ENCODE measurements around the gene LEF1. TPM values are rescaled to one million over a fixed set of nuclear protein-coding genes. Genes with fewer than 3 reads are reported as not detected.

Gene LEF1
- total RNA-seq, 8 experiments from 2014 or later, result 0.43 to 43.6 (median 1.5) TPM

GRCh38 chr4:108048997-108049396, 119.7 kb downstream of the LEF1 start:
- 68 to 100% (median 84%) methylated on average over 1 to 7 of the region's 7 CpGs; no CpG with 5 or more reads in 1 of the 10 experiments for WGBS, 10 experiments
- Histone ChIP-seq H3K4me1 (replicated peaks in 1 of 2) (no peaks in the 10 kb centered on the region), H3K4me3 (no peak overlapping the region), H3K27ac (no peak overlapping the region)
- in situ Hi-C loops (cut with MboI; ENCODE audit: low pct_unique_long_range_greater_than_20kb in 2 of 9, low sequenced_read_pairs in 9 of 9, unreplicated experiment in 9 of 9), result no loop called here
- ATAC-seq (replicated peaks in 6 of 8), result no peak

GRCh38 chr4:108048157-108048556, 120.6 kb downstream of the LEF1 start:
- Histone ChIP-seq H3K4me3 (no peak overlapping the region), H3K27ac (no peak overlapping the region), H3K4me1 (replicated peaks in 1 of 2) (no peaks in the 10 kb centered on the region)
- 17 to 88% (median 77%) methylated on average over 1 to 6 of the region's 6 CpGs for WGBS, 10 experiments
- in situ Hi-C loops (cut with MboI; ENCODE audit: low pct_unique_long_range_greater_than_20kb in 2 of 9, low sequenced_read_pairs in 9 of 9, unreplicated experiment in 9 of 9), result no loop called here
- no peak for ATAC-seq (replicated peaks in 6 of 8)

- Histone ChIP-seq H3K4me3 (no peak overlapping the region), H3K4me1 (replicated peaks in 1 of 2) (no peaks in the 10 kb centered on the region), H3K27ac (no peak overlapping the region)
- no peak for ATAC-seq (replicated peaks in 6 of 8)
- 63 to 100% (median 83%) methylated on average over 1 to 2 of the region's 2 CpGs; no CpG with 5 or more reads in 7 of the 10 experiments for WGBS, 10 experiments
- in situ Hi-C loops (cut with MboI; ENCODE audit: low pct_unique_long_range_greater_than_20kb in 2 of 9, low sequenced_read_pairs in 9 of 9, unreplicated experiment in 9 of 9), result no loop called here
Observed at GRCh38 chr4:108047199-108047598, 121.5 kb downstream of the LEF1 start.

GRCh38 chr4:108045687-108046024, 123.1 kb downstream of the LEF1 start:
- ATAC-seq (replicated peaks in 6 of 8), result no peak
- in situ Hi-C loops (cut with MboI; ENCODE audit: low pct_unique_long_range_greater_than_20kb in 2 of 9, low sequenced_read_pairs in 9 of 9, unreplicated experiment in 9 of 9), result no loop called here
- no peaks in the 10 kb centered on the region for H3K4me1 ChIP-seq (replicated peaks in 1 of 2)
- WGBS, 10 experiments, result 0 to 100% (median 90%) methylated on average over 1 to 2 of the region's 3 CpGs; no CpG with 5 or more reads in 3 of the 10 experiments
- H3K4me3 ChIP-seq, result no peak overlapping the region
- no peak overlapping the region for H3K27ac ChIP-seq

- in situ Hi-C loops (cut with MboI; ENCODE audit: low pct_unique_long_range_greater_than_20kb in 2 of 9, low sequenced_read_pairs in 9 of 9, unreplicated experiment in 9 of 9), result no loop called here
- Histone ChIP-seq H3K4me1 (replicated peaks in 1 of 2) (no peaks in the 10 kb centered on the region), H3K4me3 (no peak overlapping the region), H3K27ac (no peak overlapping the region)
- WGBS, 10 experiments, result 9 to 100% (median 87%) methylated on average over 4 to 9 of the region's 9 CpGs
- ATAC-seq (replicated peaks in 6 of 8), result no peak
Observed at GRCh38 chr4:108044951-108045686, 123.6 kb downstream of the LEF1 start.

GRCh38 chr4:108043526-108043925, 125.2 kb downstream of the LEF1 start:
- in situ Hi-C loops (cut with MboI; ENCODE audit: low pct_unique_long_range_greater_than_20kb in 2 of 9, low sequenced_read_pairs in 9 of 9, unreplicated experiment in 9 of 9), result no loop called here
- H3K27ac ChIP-seq, result no peak overlapping the region

GRCh38 chr4:108042927-108043326, 125.8 kb downstream of the LEF1 start:
- Histone ChIP-seq H3K4me3 (no peak overlapping the region), H3K27ac (no peak overlapping the region), H3K4me1 (replicated peaks in 1 of 2) (no peaks in the 10 kb centered on the region)
- in situ Hi-C loops (cut with MboI; ENCODE audit: low pct_unique_long_range_greater_than_20kb in 2 of 9, low sequenced_read_pairs in 9 of 9, unreplicated experiment in 9 of 9), result no loop called here
- 100% methylated on average over 1 of the region's 3 CpGs; no CpG with 5 or more reads in 9 of the 10 experiments for WGBS, 10 experiments
- ATAC-seq (replicated peaks in 6 of 8), result peak in 1 of 8 experiments; percentile 21

More at GRCh38 chr4:108043526-108043925, 125.2 kb downstream of the LEF1 start:
- peak in 6 of 8 experiments; percentile 36 to 82 (median 53) for ATAC-seq (replicated peaks in 6 of 8)
- Histone ChIP-seq H3K4me3 (no peak overlapping the region), H3K4me1 (replicated peaks in 1 of 2) (no peaks in the 10 kb centered on the region)
- WGBS, 10 experiments, result 40 to 100% (median 56%) methylated on average over 1 to 4 of the region's 5 CpGs; no CpG with 5 or more reads in 4 of the 10 experiments

- Histone ChIP-seq H3K27ac (no peak overlapping the region), H3K4me3 (no peak overlapping the region), H3K4me1 (replicated peaks in 1 of 2) (no peaks in the 10 kb centered on the region)
- ATAC-seq (replicated peaks in 6 of 8), result no peak
- in situ Hi-C loops (cut with MboI; ENCODE audit: low pct_unique_long_range_greater_than_20kb in 2 of 9, low sequenced_read_pairs in 9 of 9, unreplicated experiment in 9 of 9), result no loop called here
- 0 to 100% (median 93%) methylated on average over 1 to 2 of the region's 2 CpGs; no CpG with 5 or more reads in 2 of the 10 experiments for WGBS, 10 experiments
Observed at GRCh38 chr4:108037884-108038283, 130.8 kb downstream of the LEF1 start.

- in situ Hi-C loops (cut with MboI; ENCODE audit: low pct_unique_long_range_greater_than_20kb in 2 of 9, low sequenced_read_pairs in 9 of 9, unreplicated experiment in 9 of 9), result no loop called here
- H3K4me1 ChIP-seq (replicated peaks in 1 of 2), result no peaks in the 10 kb centered on the region
- no peak for ATAC-seq (replicated peaks in 6 of 8)
- H3K27ac ChIP-seq, result no peak overlapping the region
- 83 to 100% (median 93%) methylated on average over 1 to 5 of the region's 7 CpGs; no CpG with 5 or more reads in 3 of the 10 experiments for WGBS, 10 experiments
- H3K4me3 ChIP-seq, result no peak overlapping the region
Observed at GRCh38 chr4:108036213-108036612, 132.5 kb downstream of the LEF1 start.

GRCh38 chr4:108035691-108036090, 133.0 kb downstream of the LEF1 start:
- Histone ChIP-seq H3K27ac (no peak overlapping the region), H3K4me1 (replicated peaks in 1 of 2) (no peaks in the 10 kb centered on the region), H3K4me3 (no peak overlapping the region)
- no peak for ATAC-seq (replicated peaks in 6 of 8)
- in situ Hi-C loops (cut with MboI; ENCODE audit: low pct_unique_long_range_greater_than_20kb in 2 of 9, low sequenced_read_pairs in 9 of 9, unreplicated experiment in 9 of 9), result no loop called here
- 93 to 100% (median 100%) methylated on average over 1 to 6 of the region's 6 CpGs; no CpG with 5 or more reads in 1 of the 10 experiments for WGBS, 10 experiments

- ATAC-seq (replicated peaks in 6 of 8), result no peak
- H3K4me3 ChIP-seq, result no peak overlapping the region
- in situ Hi-C loops (cut with MboI; ENCODE audit: low pct_unique_long_range_greater_than_20kb in 2 of 9, low sequenced_read_pairs in 9 of 9, unreplicated experiment in 9 of 9), result no loop called here
- no peaks in the 10 kb centered on the region for H3K4me1 ChIP-seq (replicated peaks in 1 of 2)
- 74 to 100% (median 89%) methylated on average over 3 to 6 of the region's 7 CpGs; no CpG with 5 or more reads in 1 of the 10 experiments for WGBS, 10 experiments
- H3K27ac ChIP-seq, result no peak overlapping the region
Observed at GRCh38 chr4:108034565-108034964, 134.2 kb downstream of the LEF1 start.

- in situ Hi-C loops (cut with MboI; ENCODE audit: low pct_unique_long_range_greater_than_20kb in 2 of 9, low sequenced_read_pairs in 9 of 9, unreplicated experiment in 9 of 9), result no loop called here
- ATAC-seq (replicated peaks in 6 of 8), result no peak
- Histone ChIP-seq H3K27ac (no peak overlapping the region), H3K4me3 (no peak overlapping the region), H3K4me1 (replicated peaks in 1 of 2) (no peaks in the 10 kb centered on the region)
Observed at GRCh38 chr4:108033348-108033747, 135.4 kb downstream of the LEF1 start.

GRCh38 chr4:108031427-108032083, 137.2 kb downstream of the LEF1 start:
- H3K4me3 ChIP-seq, result no peak overlapping the region
- H3K27ac ChIP-seq, result no peak overlapping the region
- in situ Hi-C loops (cut with MboI; ENCODE audit: low pct_unique_long_range_greater_than_20kb in 2 of 9, low sequenced_read_pairs in 9 of 9, unreplicated experiment in 9 of 9), result no loop called here
- no peaks in the 10 kb centered on the region for H3K4me1 ChIP-seq (replicated peaks in 1 of 2)
- WGBS, 10 experiments, result 85 to 100% (median 98%) methylated on average over 1 to 3 of the region's 4 CpGs
- ATAC-seq (replicated peaks in 6 of 8), result no peak

Data from motor neuron (in vitro differentiated cells).